LNCAP (cell line): Measurements from ENCODE around the gene SPOUT1.

ENCODE experiments used
- TF ChIP-seq, protein P1 (sequence below): fragments of 450-650 bp; IDR thresholded peaks from 2 replicates; pipeline ENCODE4 v1.5.1; 2017; ENCODE audit warnings: mild to moderate bottlenecking

Gene SPOUT1

DNA sequence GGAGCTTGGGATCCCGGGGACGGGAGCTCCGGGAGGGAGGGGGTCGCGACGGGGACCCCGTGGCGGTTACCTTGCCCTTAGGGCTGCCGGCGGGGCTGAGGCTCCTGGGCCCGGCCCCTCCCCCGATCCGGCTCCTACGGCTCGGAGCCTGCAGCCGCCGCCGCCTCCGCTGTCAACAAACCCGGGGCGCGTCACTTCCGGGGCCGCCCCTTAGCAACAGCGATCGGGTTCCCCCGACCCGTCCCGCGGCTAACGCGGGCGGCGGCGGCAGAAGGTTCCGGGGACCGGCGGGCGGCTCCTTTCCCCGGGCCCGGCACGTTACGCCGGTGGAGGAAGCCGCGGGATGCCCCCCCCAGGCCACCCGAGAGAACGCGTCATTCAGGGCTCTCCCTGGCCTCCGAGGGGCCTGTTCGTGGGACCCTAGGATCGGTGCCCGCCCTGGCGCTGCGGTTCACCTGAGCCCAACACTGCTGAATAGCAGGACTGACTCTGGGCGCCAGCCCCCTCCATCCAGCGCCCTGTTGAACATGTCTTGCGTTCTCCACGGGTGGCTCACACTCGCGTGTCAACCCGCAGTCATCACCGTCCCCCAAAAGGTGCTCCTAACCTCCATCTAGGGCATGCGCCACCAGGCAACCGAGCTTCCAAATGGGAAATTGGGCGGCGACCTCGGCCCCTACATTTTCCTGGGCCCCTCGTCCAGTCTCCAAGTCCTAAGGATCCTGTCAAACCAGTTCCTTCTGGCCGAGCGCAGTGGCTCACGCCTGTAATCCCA, 57.7 kb downstream of the SPOUT1 start, which contains the start of gene ZER1:
ZER1 (minus strand) TSS at position 183 of the 775 bp plus-strand sequence. CDS start 16,362 bp downstream, outside the sequence.
- TF ChIP-seq, protein P1, sequence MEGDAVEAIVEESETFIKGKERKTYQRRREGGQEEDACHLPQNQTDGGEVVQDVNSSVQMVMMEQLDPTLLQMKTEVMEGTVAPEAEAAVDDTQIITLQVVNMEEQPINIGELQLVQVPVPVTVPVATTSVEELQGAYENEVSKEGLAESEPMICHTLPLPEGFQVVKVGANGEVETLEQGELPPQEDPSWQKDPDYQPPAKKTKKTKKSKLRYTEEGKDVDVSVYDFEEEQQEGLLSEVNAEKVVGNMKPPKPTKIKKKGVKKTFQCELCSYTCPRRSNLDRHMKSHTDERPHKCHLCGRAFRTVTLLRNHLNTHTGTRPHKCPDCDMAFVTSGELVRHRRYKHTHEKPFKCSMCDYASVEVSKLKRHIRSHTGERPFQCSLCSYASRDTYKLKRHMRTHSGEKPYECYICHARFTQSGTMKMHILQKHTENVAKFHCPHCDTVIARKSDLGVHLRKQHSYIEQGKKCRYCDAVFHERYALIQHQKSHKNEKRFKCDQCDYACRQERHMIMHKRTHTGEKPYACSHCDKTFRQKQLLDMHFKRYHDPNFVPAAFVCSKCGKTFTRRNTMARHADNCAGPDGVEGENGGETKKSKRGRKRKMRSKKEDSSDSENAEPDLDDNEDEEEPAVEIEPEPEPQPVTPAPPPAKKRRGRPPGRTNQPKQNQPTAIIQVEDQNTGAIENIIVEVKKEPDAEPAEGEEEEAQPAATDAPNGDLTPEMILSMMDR, result no peak

DNA sequence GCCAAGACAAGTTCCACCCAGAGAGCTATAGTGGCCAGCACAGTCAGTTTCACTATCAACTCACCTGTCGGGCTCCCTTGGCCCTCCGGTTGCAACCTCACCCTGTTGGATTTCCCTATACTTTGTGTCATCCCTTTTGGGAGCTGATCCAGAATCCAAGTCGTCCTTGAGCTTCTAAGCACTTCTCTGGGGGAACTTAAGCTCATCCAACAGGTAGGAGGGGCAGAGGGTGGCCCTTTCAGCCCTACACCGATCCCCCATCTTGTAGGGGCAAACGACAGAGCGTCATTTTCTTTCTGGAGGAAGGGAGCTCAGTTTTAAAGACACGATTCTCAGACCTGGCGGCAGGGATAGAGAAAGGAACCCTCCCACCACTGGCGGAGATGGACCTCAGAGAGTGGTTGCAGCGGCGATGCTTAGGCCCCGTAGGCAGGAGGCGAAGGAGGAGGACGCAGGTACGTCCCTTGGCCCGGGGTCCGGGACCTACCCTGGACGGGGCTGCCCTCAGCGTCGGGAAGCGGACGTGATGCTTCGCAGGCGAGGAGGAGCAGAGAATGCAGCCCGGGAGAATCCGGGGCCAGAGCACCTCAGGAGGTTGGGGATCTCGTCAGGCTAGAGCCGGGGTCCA, 58.4 kb downstream of the SPOUT1 start:
- TF ChIP-seq, protein P1, result no peak

DNA sequence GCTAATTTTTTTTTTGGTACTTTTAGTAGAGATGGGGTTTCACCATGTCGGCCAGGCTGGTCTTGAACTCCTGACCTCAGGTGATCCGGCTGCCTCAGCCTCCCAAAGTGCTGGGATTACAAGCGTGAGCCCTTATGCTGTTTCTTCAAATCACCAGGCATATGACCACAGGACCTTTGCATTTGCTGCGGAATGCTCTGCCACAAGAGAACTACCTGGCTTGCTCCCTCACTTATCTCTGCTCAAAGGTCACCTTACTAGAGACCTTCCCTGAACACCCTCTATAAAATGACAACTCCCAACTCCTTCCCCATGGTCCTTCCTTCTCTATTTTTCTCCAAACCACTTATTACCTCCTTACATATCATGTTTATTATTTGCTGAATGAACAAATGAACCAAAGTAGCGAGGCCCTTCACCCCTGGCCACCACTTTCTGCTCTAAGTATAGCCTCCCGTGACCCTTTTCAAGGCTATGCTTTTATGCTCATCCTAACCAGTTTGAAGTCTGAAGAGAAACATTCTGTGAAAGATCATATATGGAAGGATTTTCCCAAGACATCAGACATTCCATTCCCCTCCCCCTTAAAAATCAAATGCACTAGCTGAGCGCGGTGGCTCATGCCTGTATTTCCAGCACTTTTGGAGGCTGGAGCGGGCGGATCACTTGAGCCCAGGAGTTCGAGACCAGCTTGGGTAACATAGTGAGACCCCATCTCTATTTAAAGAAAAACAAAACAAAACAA, 59.1 kb downstream of the SPOUT1 start:
- TF ChIP-seq, protein P1, result no peak
